SKM-1 treated with dmso at 0.1 percent for 144 hours (cell line): Measurements from ENCODE around the gene MRTFB.
"Not testable (repeated sequence)": the region's sequence is repeated elsewhere in the genome, so short reads cannot be mapped to it uniquely, and the experiment has no call there.

Experiments
- DNase-seq: peaks from one replicate; lab custom pipeline; 2025; ENCODE audit not compliant: unreplicated experiment; lab: John Stamatoyannopoulos, UW

Gene MRTFB

DNA sequence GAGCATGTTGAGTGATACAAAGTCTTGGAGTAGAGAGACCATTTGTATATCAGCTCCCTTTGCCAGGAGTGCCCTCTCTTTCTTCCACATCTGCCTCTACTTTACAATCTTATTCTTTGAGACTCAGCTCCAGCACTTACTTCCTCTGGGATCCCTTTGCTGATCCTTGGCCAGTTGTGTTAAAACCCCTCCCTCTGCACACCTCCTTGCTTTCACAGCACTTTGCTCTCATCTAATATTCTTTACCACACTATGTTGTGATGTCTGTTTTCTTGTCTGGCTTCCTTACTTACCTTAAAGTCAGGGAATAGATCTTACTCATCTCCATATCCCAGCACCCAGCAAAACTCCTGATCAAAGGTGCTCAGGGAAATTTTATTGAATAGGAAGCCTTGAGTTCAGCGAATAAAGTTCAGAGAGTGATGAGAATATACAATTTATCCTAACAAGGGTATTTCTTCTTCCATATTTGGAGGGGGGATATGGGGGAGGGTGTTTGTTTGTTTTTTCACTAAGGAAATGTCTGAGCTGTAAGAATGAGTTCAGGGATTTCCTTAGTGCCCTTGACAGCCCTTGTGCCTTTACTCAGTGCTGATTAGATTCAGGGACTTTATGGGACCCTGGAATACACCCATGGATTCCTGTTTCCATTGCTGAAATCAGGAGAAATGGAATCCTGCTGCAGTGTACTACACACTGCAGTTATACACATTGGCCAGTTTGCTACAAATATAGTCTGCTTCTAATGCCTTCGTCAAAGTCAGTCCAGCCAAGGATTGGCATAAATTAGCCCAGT is 32.0 kb downstream of the MRTFB start:
- DNase-seq, result no peak

DNA sequence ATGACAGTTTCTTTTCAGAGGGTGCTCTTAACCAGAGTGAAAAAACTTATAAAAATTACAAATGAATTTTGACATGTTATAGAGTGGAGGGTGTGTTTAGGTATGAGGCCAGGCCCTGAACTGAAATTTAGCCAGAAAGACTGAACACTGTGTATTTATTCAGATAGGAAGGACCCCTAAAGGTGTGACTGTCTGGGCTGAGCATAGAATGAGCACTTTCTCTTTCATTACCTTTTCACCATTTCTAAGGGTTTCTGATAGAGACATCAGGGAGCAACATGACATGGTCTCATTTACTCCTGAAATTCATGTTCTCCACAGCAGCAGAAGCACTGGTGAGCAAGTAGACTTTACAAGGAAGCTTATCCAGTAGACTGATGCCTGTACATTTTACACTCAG is 32.9 kb downstream of the MRTFB start:
- no peak for DNase-seq

DNA sequence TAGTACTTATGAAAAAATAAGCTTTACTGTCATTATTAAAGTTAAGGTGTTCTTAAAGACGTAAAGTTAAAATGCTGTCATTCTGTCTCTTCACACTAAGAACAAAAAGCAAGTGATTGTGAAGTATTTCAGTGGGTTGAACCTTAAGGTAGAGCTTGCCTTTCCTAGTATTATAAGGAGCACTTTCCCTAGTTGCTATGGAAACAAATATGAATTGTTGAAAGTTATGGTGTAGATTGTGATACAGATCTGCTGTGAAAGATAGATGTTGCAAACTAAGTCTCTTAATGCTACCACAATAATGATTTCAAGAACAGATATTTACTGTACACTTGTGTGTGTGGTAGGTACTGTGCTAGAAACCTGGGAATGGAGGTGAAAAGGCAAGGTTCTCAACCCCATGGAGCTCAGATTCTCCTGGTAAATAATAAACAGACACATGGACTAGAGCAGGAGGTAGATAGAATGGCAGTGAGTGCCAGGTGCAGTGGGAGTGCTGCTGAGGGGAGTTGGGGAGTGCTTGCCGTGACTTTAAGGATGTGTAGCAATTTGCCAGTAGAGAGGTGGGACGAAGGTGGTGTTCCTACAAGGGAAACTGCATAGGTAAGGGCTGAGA is 34.7 kb downstream of the MRTFB start:
- DNase-seq, result no peak

DNA sequence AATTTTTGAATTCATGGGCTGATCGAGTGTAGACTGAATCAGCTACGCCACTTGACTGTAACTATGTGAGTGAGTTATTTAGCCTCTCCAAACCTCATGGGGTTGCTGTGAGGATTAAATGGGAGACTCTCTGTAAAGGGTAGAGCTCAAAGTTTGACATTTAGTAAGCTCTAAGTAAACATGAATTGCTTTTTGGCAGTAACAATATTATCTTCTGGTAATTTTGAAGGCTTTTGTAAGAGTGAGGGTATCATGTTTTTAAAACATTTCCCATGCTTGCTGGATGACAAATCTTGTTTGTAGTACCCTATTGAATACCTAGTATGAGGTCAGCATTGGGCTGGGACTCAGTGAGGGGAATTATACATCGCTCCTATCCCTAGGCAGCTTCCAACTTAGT is 35.3 kb downstream of the MRTFB start:
- no peak for DNase-seq

DNA sequence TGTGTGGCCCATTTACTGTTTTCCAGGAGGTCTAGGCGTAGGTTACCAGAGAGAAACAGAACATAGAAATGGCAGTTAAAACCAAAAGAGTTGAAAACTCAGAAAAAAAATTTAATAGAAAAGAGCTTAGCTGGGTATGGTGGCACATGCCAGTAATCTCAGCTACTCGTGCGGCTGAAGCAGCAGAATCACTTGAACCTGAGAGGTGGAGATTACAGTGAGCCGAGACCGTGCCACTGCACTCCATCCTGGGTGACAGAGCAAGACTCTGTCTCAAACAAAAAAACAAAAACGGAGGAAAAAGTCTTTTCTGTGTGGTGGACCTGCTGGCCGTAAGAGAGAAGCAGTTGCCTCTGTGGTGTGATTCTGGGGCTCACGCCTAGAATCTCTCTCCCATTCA is 35.8 kb downstream of the MRTFB start:
- no peak for DNase-seq

DNA sequence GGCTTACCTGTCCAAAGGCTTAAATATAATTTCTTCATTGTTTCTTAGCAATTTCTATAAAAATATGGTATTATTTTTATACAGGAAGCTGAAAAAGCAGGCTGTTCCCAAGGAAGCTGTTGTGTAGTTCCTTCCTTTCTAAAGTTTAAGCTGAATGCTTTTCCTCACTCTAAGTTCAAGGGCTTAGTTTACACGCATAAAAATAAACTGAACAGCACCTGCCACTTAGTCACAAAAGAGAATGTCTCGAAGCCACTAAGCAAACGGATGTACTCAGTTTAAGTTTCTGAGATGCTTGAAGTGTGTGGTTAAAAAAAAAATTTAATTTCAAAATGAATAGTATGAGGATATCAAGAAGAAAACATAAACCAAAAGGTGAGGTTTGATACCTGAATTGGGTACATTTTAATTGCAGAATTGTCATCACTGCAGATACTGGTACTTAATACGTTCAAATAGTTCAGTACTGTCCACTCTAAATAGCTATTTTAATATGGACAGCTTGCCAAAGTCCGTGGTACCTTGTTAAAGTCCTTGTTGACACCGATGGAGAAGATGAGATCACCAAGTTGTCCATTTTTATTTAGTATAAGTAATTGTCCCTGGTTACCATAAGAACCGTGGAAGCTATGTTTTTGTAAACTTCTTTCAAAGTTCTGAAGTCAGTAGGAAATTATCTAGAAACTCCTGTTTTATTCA is 38.1 kb downstream of the MRTFB start:
- no peak for DNase-seq

DNA sequence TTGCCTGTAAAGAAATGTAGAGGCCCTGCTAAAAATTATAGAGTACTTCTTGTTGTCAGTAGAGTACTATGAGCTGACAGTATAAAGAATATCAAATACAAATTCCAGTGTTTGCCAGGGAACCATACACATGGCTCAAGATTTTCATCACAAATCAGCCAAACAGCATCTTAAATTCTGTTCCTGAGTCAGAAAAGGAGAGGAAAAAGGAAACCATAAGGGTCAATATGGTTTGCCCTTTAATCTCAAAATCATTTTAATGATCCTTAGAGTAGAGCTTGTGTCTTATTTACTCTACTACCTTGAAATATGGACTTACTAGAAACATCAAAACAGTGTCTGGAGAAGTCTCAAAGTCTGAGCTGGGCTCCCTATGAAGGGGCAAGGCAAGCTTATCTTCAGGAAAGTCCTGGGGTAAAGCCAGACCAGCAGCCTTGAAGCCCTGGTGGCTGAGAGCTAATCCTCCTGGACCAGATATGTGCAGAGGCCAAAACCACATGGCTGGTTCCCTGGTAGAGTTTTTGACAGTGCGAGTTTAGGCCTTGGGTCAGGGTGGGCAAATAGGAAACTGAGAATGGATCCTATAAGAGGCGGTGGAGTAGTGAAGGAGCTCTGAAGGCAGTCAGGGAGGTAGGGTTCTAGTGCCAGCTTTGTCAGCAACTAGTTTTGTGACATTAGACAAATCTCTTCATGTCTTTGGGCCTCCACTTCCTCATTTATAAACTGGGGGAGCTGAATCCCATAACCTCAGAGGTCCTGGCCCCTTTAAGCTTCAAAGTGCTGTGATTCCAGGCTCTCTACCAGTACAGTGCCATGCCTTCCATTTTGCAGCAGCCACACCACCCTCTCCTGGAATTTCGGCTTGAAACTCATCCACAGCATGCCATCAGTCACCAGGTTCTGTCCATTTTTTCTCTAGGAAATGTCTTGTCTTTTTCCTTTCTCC is 38.9 kb downstream of the MRTFB start:
- no peak for DNase-seq

DNA sequence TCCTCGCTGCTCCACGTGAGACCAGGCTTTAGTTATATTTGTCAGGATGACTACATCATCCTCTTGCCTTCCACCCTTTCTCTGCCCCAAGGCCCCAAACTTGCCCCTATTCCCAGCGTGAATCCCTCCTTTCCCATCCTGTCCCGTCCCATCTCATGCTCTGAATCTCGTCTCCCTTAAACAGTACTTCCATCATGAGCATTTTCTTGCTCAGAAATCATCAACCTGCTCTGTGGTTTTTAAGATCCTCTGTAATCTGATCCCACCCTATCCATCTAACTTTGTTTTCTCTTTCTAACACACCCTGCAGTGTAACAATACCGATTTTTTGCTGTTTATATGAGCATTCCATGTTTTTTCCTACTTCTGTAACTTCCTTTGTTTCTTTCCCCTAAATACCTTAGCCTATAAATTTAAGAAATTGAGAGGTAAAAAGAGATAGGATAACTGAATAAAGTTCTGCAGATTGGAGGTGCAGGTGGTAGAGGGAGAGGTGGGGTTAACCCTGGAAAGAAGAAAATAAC is 39.7 kb downstream of the MRTFB start:
- no peak for DNase-seq

DNA sequence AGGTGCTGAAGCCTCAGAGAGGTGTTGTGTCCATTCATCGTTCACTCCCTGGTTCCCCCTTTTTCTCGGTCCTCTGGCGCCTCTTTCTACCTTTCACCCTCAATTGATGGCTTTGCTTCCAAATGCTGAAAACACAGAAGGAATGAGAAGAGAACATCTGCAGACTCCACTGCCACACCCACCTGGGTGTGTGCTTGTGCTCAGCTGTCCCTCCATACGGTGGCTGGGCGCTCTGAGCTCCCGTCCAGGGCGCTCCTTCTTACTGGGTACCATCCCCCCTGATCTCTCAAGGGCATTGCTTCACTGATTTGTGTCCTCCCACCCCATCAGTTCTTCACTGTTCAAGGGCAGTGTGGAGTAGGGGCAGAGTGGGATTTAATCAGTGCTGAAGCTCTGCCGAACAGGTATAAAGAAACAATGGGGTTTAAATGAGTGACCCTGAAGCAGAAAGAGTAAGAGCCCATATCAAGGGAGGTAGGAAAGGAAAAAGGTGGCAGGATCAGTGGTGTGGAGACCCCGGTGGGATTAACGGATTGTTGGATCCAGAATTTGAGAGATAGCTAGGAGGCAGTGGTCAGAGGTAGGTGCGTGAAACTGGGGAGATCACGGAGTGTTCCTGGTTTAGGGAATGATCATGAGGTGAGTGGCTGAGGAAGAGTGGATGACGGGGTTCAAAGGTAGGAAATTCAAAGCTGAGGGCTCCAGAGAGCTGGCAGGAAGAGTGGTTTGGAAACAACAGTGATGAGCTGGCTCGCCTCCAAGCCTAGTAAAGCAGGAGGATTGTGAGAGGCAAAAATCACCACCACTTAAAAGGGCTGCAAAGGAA is 40.8 kb downstream of the MRTFB start:
- no peak for DNase-seq

DNA sequence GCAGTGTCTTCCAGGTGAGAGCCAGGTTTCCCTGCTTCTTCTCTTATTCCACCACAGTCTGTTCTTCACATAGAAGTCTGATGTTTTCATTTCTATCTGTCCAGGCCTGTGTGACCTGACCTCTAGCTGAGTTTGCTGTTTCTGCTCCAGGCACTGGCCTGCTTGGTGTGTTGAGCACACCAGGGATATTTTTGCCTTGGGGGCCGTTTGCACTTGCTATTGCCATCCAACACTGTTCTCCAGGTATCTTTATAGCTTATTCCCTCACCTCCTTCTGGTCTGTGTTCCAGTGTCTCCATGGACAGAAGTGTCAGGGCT is 41.4 kb downstream of the MRTFB start:
- DNase-seq, result no peak

DNA sequence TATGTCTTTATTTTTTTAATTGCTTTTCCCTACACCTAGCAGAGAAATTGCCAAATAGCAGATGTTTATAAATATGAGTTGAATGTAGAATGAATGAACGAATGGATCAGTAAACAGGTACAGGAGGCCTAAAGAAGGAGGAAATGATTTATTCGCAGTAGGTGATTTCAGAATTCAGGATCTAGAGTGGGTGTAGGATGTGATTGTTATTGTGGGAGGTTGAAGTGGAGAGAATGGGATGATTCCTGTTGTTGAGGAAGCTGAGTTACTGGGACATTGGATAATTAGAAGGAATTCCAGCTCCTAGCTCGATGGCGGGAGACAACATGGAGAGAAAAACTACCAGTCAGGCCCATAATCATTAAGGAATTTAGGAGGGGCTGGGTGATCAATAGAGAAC is 42.2 kb downstream of the MRTFB start:
- DNase-seq, result no peak

DNA sequence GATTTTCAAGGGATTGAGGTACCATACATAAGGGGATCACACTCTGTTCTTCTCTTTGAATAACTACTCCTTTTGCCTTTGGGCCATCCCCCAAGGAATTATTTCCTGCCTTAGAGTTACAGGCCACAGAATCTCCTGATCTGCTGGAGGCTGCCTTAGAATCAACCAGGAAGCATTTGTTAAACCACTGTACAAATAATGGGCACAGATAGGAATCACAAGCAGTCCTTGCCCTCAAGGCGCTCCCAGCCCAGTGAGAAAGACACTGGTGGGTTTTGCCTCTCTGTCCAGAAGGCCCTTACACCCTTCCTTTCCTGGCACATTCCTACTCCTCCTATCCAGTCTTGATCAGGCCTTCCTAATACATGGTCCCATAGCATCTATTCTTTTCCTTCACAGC is 45.9 kb downstream of the MRTFB start:
- no peak for DNase-seq

DNA sequence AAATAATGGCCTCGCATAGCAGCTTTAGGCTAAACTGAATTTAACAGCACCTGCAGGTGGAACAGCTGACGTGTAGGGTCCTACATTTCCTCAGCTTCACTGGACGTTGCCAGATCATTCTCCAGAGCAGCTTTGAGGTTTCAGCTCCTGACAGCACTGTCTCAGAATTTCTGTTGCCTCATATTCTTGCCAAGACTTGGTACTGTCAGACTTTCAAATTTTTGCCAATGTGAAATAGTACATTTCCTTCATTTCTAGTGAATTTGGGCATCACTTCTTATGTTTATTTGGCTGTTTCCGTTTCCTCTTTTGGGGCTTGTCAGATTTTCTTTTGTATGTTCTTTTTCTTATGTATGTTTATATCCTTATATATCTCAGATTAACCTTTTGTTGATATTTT is 48.7 kb downstream of the MRTFB start:
- DNase-seq, result no peak

DNA sequence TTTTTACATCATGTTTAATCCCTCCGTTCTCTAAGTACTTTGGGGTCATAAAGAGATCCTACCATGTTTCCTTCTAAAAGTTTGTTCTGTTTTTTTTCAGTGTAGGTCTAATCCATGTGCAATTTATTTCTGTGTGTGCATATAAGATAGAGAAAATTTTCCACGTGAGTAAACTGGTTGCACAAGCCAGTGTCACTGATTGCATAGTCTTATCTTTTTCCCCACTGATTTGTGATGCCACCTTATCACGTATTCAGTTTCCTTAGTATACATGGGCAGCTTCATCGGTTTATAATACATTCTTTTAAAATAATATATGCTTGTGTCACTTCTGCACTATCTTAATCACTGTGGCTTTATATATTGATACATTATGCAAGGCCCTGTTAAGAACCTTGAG is 49.2 kb downstream of the MRTFB start:
- no peak for DNase-seq

DNA sequence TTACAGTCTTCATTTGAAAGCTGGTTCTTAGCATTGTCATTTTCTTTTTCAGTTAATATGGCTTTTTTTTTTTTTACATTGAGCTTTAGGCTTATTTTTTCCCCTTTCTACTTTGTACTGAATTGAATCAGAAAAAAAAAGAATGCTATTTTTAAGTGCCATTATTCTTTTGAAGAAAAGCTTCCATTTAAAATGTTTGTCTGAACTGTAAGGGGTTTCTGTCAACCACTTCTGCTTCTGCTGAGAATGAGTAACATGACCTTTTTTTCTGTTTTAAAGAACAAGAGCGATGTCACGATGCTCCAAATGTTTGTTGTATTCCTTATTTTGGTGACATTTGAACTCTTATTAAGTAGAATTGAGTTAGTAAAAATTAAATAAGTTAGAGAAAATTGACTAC is 50.0 kb downstream of the MRTFB start:
- no peak for DNase-seq

DNA sequence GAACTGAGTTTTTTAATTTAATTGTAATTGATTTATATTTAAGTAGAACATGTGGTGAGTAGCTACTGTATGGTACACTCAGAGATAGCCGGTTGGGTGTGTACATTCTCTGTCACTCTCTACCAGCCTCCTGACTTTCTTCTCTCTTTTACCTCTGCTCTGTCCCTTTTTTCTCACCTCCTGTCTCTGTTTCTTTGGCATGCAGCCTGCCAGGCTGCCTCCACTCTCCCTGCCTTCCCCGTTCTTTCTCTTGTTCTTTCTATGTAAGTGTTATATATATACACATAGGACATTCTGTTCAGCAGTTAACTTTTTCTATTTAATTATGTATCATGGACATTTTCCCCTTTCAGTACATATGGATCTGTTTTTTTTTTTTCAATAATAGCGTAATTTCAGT is 50.8 kb downstream of the MRTFB start:
- no peak for DNase-seq

DNA sequence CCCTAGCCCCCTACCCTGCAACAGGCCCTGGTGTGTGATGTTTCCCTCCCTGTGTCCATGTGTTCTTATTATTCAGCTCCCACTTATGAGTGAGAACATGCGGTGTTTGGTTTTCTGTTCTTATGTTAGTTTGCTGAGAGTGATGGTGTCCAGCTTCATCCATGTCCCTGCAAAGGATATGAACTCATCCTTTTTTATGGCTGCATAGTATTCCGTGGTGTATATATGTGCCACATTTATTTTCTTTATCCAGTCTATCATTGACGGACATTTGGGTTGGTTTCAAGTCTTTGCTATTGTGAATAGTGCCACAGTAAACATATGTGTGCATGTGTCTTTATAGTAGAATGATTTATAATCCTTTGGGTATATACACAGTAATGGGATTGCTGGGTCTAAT is 51.3 kb downstream of the MRTFB start:
- DNase-seq, result not testable (repeated sequence)

DNA sequence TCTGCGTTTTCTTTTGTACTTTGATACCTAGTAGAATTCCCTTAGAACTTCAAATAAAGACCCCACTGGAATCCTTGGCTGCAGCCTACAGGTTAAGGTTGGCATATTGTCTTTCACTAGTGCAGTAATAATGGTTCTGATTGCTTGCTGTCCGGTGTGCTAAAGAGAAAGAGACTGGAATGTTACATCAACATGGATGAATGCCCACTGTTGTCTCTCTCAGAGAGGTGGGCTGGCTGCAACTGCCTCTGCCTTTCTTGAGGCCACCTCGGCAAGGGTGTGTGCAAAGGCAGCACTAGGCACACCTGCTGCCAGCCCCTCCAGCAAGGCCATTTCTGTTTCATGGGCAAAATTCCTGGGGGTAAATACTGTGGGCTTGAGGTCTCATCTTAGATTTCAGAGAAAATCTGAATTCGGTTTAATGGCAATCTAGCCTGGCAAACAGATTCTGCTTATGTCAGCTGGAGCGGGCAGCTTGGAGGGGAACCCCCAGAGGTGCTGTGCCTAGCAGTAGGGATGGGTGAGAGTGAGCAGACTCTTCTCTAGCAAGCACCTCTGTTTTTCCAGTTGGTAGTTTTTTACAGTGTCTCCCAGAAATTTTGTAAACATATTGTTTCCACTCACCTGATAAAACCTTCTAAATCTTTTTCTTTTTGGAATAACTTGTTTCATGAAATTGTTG is 54.0 kb downstream of the MRTFB start:
- no peak for DNase-seq

DNA sequence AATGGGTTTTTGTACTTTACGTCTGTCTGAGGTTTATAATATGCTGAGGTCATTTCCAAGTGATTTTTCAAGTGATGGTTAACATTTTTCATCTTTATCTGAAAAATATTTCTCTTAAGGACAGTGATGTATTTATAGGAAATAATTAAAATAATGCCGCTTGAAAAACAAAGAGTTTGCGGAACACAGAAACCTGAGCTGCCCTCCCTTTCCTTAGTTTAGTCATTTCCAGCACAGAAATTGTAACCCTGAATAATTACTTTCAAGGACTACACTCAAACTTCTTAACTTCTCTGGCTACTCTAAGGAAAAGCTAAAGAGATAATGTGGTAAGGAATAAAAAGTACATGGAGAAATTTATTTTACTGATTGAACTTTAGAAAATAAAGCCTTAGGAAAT is 54.6 kb downstream of the MRTFB start:
- no peak for DNase-seq

DNA sequence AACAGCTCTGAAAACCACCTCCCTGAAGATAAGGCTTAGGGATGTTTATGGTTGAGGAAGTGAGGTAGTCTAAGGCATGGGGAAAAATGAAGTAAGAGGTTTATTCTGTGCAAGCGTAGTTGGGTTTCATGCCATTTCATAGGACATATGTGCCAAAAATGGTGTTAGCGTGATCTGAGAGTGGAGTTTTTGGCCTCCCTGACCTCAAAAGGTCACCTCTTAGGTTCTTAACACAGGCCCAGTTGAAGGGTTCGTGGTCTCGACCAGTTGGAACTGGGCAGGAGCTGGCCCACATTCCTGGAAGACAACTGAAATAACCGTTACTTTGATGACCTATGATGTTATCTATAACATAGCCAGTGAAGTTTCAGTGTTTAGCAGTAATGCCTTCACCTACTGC is 57.0 kb downstream of the MRTFB start:
- no peak for DNase-seq
